ENCODE measurements around the gene SYNDIG1. TPM values are rescaled to one million over a fixed set of nuclear protein-coding genes. Genes with fewer than 3 reads are reported as not detected.

SYNDIG1 gene
- total RNA-seq, 1 donor from 2014 or later: 0.49 TPM

GRCh38 chr20:24489631-24490260 lies 20.3 kb downstream of the SYNDIG1 start:
- no peak overlapping the region for H3K4me3 Mint-ChIP-seq
- H3K27me3 Mint-ChIP-seq (ENCODE audit: low read depth): no peaks in the 10 kb centered on the region
- H3K9me3 Mint-ChIP-seq: no peaks in the 10 kb centered on the region
- TF ChIP-seq, protein P1, sequence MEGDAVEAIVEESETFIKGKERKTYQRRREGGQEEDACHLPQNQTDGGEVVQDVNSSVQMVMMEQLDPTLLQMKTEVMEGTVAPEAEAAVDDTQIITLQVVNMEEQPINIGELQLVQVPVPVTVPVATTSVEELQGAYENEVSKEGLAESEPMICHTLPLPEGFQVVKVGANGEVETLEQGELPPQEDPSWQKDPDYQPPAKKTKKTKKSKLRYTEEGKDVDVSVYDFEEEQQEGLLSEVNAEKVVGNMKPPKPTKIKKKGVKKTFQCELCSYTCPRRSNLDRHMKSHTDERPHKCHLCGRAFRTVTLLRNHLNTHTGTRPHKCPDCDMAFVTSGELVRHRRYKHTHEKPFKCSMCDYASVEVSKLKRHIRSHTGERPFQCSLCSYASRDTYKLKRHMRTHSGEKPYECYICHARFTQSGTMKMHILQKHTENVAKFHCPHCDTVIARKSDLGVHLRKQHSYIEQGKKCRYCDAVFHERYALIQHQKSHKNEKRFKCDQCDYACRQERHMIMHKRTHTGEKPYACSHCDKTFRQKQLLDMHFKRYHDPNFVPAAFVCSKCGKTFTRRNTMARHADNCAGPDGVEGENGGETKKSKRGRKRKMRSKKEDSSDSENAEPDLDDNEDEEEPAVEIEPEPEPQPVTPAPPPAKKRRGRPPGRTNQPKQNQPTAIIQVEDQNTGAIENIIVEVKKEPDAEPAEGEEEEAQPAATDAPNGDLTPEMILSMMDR (conservative IDR thresholded peaks at IDR 0.05): no peak
- no peaks in the 10 kb centered on the region for H3K4me1 Mint-ChIP-seq
- no peak overlapping the region for H3K27ac Mint-ChIP-seq (ENCODE audit: unreplicated experiment)
- DNase-seq (ENCODE audit: low read depth, low spot score): no peak
- H3K36me3 Mint-ChIP-seq (ENCODE audit: low read depth): no peaks in the 10 kb centered on the region

DNA sequence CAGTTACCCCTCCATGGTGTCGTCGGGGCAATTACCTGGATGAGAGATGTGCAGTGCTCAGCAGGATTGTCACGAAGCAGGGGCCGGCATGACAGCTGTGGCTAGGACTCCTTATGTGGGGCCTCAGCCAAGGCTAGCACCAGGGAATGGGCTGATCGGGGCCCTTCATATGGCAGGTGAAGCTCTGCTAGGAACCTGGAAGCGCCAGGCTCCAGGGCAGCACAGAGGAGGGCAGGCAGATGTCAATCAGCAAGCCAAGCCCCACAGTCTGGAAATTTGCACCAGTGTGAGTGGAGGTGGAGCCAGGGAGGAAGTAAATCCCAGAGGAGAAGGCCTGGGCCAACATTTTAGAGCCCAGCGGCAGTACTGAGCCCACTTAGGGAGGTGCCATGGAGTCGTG lies 21.2 kb downstream of the SYNDIG1 start:
- Mint-ChIP-seq H3K4me3 (no peak overlapping the region), H3K9me3 (no peaks in the 10 kb centered on the region), H3K4me1 (no peaks in the 10 kb centered on the region), H3K36me3 (ENCODE audit: low read depth) (no peaks in the 10 kb centered on the region), H3K27me3 (ENCODE audit: low read depth) (no peaks in the 10 kb centered on the region), H3K27ac (ENCODE audit: unreplicated experiment) (no peak overlapping the region)
- TF ChIP-seq, protein P1 (conservative IDR thresholded peaks at IDR 0.05): no peak
- DNase-seq (ENCODE audit: low read depth, low spot score): no peak

DNA sequence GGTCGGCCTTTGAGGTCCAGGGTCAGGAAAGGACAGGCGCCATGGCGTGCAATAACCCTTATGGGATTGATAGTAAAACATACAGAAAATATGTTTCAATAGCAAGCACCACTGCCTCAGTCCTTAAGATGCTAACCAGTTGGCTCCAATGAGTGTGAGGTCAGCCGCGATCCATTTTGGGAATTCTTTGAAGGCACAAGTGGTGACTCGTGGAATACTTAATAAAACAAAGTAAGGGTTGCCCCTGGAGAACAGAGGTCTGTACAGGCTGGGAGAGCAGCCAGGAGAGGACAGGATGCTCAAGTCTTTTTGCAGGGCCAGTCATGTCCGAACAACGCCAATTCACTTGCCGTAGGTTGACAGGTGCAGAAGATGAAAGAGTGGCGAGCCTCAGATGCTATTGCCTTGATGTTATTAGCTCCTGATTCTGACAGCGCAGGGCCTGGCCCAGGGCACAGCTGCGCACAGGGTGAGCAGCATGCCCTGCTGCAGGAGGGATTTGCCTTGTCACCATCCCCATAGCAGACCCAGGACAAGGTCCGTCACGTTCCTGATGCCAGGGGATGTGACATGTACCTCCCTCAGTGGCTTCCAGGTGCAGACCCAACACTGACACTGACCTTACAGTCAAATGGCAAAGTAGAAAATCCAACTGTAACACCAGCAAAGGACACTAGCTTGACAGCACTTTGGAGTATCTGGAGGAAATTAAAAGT lies 21.8 kb downstream of the SYNDIG1 start:
- H3K4me3 Mint-ChIP-seq: no peak overlapping the region
- no peak overlapping the region for H3K27ac Mint-ChIP-seq (ENCODE audit: unreplicated experiment)
- no peaks in the 10 kb centered on the region for H3K27me3 Mint-ChIP-seq (ENCODE audit: low read depth)
- H3K4me1 Mint-ChIP-seq: no peaks in the 10 kb centered on the region
- H3K36me3 Mint-ChIP-seq (ENCODE audit: low read depth): no peaks in the 10 kb centered on the region
- H3K9me3 Mint-ChIP-seq: no peaks in the 10 kb centered on the region
- DNase-seq (ENCODE audit: low read depth, low spot score): no peak
- TF ChIP-seq, protein P1 (conservative IDR thresholded peaks at IDR 0.05): no peak

DNA sequence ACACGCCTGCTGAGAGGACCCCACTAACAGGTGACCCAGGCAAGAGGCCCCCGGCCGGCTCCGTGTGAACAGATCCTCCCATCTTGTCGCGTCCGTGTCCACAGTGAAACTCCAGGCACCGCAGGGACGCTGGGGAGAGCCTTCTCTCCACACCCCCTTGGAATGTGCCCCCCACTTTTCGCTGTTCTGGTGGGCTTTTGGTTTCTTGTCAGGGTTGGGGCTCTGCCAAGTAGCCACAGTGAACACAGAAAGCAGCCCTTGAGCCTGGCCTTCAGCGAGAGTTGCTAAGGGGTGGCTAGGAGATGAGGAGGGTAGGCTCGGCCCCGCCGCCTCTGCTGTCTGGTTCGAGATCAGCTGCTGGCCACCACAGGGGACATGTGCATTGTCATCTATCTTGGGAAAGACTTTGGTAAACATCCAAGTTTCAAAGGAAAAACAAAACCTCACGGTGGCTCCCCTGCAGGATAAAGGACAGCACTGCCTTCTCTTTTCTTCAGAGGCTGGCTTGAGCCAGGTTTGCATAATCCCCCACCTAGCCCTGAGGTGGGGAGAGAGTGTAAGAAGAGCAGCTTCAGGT lies 22.7 kb downstream of the SYNDIG1 start:
- Mint-ChIP-seq H3K4me3 (no peak overlapping the region), H3K36me3 (ENCODE audit: low read depth) (no peaks in the 10 kb centered on the region), H3K4me1 (no peaks in the 10 kb centered on the region), H3K27me3 (ENCODE audit: low read depth) (no peaks in the 10 kb centered on the region), H3K27ac (ENCODE audit: unreplicated experiment) (no peak overlapping the region), H3K9me3 (no peaks in the 10 kb centered on the region)
- TF ChIP-seq, protein P1 (conservative IDR thresholded peaks at IDR 0.05): no peak
- no peak for DNase-seq (ENCODE audit: low read depth, low spot score)

DNA sequence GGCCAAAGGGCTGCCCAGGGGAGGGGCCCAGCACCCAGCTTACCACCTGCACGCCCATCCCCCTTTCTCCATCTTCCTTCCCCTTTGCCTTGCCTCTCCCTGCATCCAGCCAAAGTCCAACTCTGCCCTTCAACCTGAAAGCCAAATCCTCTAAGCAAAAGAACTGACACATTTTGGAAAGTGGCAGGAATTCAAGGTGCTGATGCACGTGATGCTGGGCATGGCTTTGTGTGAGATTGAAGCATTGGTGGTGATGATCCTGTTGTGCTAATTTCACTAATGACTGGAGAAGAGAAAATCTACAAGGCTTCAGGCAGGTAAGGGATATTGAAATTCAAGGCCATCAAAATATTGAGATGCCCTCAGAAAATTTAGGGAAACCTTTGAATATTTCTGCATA lies 23.3 kb downstream of the SYNDIG1 start:
- TF ChIP-seq, protein P1 (conservative IDR thresholded peaks at IDR 0.05): no peak
- Mint-ChIP-seq H3K4me1 (no peaks in the 10 kb centered on the region), H3K27me3 (ENCODE audit: low read depth) (no peaks in the 10 kb centered on the region), H3K36me3 (ENCODE audit: low read depth) (no peaks in the 10 kb centered on the region), H3K4me3 (no peak overlapping the region), H3K27ac (ENCODE audit: unreplicated experiment) (no peak overlapping the region), H3K9me3 (no peaks in the 10 kb centered on the region)
- no peak for DNase-seq (ENCODE audit: low read depth, low spot score)
